CD14-positive monocyte (primary cell): ENCODE results near the gene PLEKHD1. TPM values are rescaled to one million over a fixed set of nuclear protein-coding genes. Genes with fewer than 3 reads are reported as not detected.

ENCODE experiments used
- DNase-seq, 3 donors: peaks; one replicate each; pipeline ENCODE4 v3.0.0-alpha.2; 2011 to 2022
- H2AFZ ChIP-seq: 2 replicates; pipeline ENCODE4 v1.6.0; 2012; ENCODE audit warnings: mild to moderate bottlenecking, low read depth, low read length, inconsistent platforms; ENCODE audit not compliant: insufficient read depth, poor library complexity, severe bottlenecking
- H3K27ac ChIP-seq, 2 donors: 1 replicate in 1 of 2; 2 replicates in 1 of 2; pipeline ENCODE4 v1.5.1; 2012 to 2013; ENCODE audit warnings: low read length in 2 of 2, control low read depth in 1 of 2, inconsistent platforms in 1 of 2, low read depth in 1 of 2, mild to moderate bottlenecking in 1 of 2
- H3K27me3 ChIP-seq, 2 donors: one replicate each; pipeline versions ENCODE4 v1.6.0 to v1.6.1; 2011 to 2013; ENCODE audit warnings: low read length in 2 of 2; ENCODE audit not compliant: control insufficient read depth in 2 of 2, insufficient read depth in 2 of 2
- H3K36me3 ChIP-seq, 2 donors: replicated peaks in 1 of 2; 1 replicate in 1 of 2; 2 replicates in 1 of 2; pipeline versions ENCODE4 v1.5.1 to v1.6.1; 2012 to 2013; ENCODE audit warnings: low read length in 2 of 2, control low read depth in 1 of 2, inconsistent platforms in 1 of 2, mild to moderate bottlenecking in 1 of 2; ENCODE audit not compliant: insufficient read depth in 2 of 2, control insufficient read depth in 1 of 2
- H3K4me1 ChIP-seq, 2 donors: 1 replicate in 1 of 2; 2 replicates in 1 of 2; pipeline versions ENCODE4 v1.5.1 to v1.6.1; 2012 to 2013; ENCODE audit warnings: low read length in 2 of 2, control low read depth in 1 of 2, inconsistent platforms in 1 of 2, mild to moderate bottlenecking in 1 of 2, moderate library complexity in 1 of 2; ENCODE audit not compliant: insufficient read depth in 2 of 2, control insufficient read depth in 1 of 2
- H3K4me2 ChIP-seq: replicated peaks from 2 replicates; pipeline ENCODE3; 2012; ENCODE audit warnings: low read length, moderate library complexity, mild to moderate bottlenecking; ENCODE audit not compliant: poor library complexity, severe bottlenecking; ENCODE audit errors: extremely low read depth
- H3K4me3 ChIP-seq, 3 experiments: fragments of 200-600 bp in 1 of 3; sonication (generic) in 1 of 3; replicated peaks in 1 of 3; 1 replicate in 2 of 3; 2 replicates in 1 of 3; pipeline ENCODE4 v1.5.1; 2011 to 2013; ENCODE audit warnings: low read length in 3 of 3, mild to moderate bottlenecking in 3 of 3, control low read depth in 2 of 3, low read depth in 2 of 3, inconsistent platforms in 1 of 3, moderate library complexity in 1 of 3
- H3K79me2 ChIP-seq: 2 replicates; pipeline ENCODE4 v1.6.0; 2012; ENCODE audit warnings: mild to moderate bottlenecking, control low read depth, inconsistent platforms, low read length, moderate library complexity; ENCODE audit not compliant: insufficient read depth
- H3K9ac ChIP-seq: 2 replicates; pipeline ENCODE4 v1.6.0; 2017; ENCODE audit warnings: low read length, mild to moderate bottlenecking; ENCODE audit not compliant: insufficient read depth, poor library complexity, severe bottlenecking
- H3K9me3 ChIP-seq, 2 donors: replicated peaks in 1 of 2; 1 replicate in 1 of 2; 2 replicates in 1 of 2; pipeline versions ENCODE4 v1.5.1 to v1.6.1; 2012 to 2013; ENCODE audit warnings: low read length in 2 of 2, control low read depth in 1 of 2; ENCODE audit not compliant: control insufficient read depth in 1 of 2, insufficient read depth in 1 of 2
- H4K20me1 ChIP-seq: 2 replicates; pipeline ENCODE4 v1.6.0; 2012; ENCODE audit warnings: mild to moderate bottlenecking, low read length, control low read depth, moderate library complexity; ENCODE audit not compliant: insufficient read depth
- H3K27ac Mint-ChIP-seq, 7 donors: one replicate each; pipeline ENCODE4 v1.8.0; 2020; ENCODE audit warnings: mild to moderate bottlenecking in 7 of 7, mixed read lengths in 7 of 7, moderate library complexity in 6 of 7, inconsistent platforms in 2 of 7
- H3K27me3 Mint-ChIP-seq, 3 donors: one replicate each; pipeline ENCODE4 v1.8.0; 2021 to 2022; ENCODE audit warnings: low read depth in 3 of 3, mild to moderate bottlenecking in 3 of 3, mixed read lengths in 3 of 3, moderate library complexity in 3 of 3, inconsistent platforms in 1 of 3
- H3K36me3 Mint-ChIP-seq, 2 donors: one replicate each; pipeline ENCODE4 v1.8.0; 2020; ENCODE audit warnings: mixed read lengths in 2 of 2, inconsistent platforms in 1 of 2, mild to moderate bottlenecking in 1 of 2
- H3K4me1 Mint-ChIP-seq: one replicate; pipeline ENCODE4 v1.8.0; 2020; ENCODE audit warnings: mild to moderate bottlenecking, mixed read lengths
- H3K4me3 Mint-ChIP-seq, 2 donors: one replicate each; pipeline ENCODE4 v1.8.0; 2020; ENCODE audit warnings: mild to moderate bottlenecking in 2 of 2, mixed read lengths in 2 of 2, moderate library complexity in 1 of 2
- H3K9me3 Mint-ChIP-seq, 7 donors: one replicate each; pipeline ENCODE4 v1.8.0; 2020 to 2022; ENCODE audit warnings: mixed read lengths in 7 of 7, mild to moderate bottlenecking in 6 of 7, moderate library complexity in 6 of 7, inconsistent platforms in 2 of 7
- CTCF ChIP-seq: fragments of 200-600 bp; IDR thresholded peaks from one replicate; pipeline ENCODE4 v1.8.0; 2022; ENCODE audit warnings: antibody characterized with exemption, mild to moderate bottlenecking
- WGBS: methylation state at CpG from one replicate; pipeline ENCODE4 v1.1.5; 2013; ENCODE audit warnings: missing lambda C conversion rate; ENCODE audit not compliant: insufficient coverage; 5-methylcytosine and 5-hydroxymethylcytosine counted together
- intact Hi-C, 2 donors: fragments of 100-400 bp; cut with micrococcal nuclease; formaldehyde crosslinking; loops; one replicate each; pipeline versions ENCODE4 v1.15.0 to v1.15.1; 2023
- polyA plus RNA-seq, 3 donors: library from polyadenylated mRNA; depleted of rRNA in 1 of 3; unstranded in 2 of 3; stranded (reverse) in 1 of 3; fragments of 300-500 nt in 2 of 3; fragments of >200 nt in 1 of 3; fragmentation: Illumina TruSeq in 2 of 3; gene quantifications; 1 replicate in 2 of 3; 2 replicates in 1 of 3; pipeline ENCODE4 v1.2.3, GENCODE V29; 2012 to 2021

The PLEKHD1 gene
- polyA plus RNA-seq, 3 donors, result 0.09 TPM; not detected in 2

GRCh38 chr14:69471436-69471835 is 13.1 kb upstream of the PLEKHD1 start:
- H3K9me3 Mint-ChIP-seq, result peaks cover 0 to 3% (median 0%) of the 10 kb centered on the region in 7 donors
- H3K4me3 Mint-ChIP-seq, result no peak overlapping the region
- Histone ChIP-seq H3K4me1 (peaks cover 14 to 15% of the 10 kb centered on the region in 2 donors), H4K20me1 (no peaks in the 10 kb centered on the region), H3K79me2 (no peaks in the 10 kb centered on the region), H3K4me2 (no peak overlapping the region), H2AFZ (no peak overlapping the region), H3K36me3 (no peaks in the 10 kb centered on the region), H3K27me3 (no peaks in the 10 kb centered on the region), H3K9me3 (no peaks in the 10 kb centered on the region), H3K27ac (no peak overlapping the region), H3K4me3 (no peak overlapping the region), H3K9ac (no peak overlapping the region)
- intact Hi-C loops, result no loop called here
- peaks cover 0 to 2% of the 10 kb centered on the region in 2 donors for H3K36me3 Mint-ChIP-seq
- H3K27ac Mint-ChIP-seq, result no peak overlapping the region
- H3K27me3 Mint-ChIP-seq, result peaks cover 3 to 16% (median 6%) of the 10 kb centered on the region in 3 donors
- no peak for DNase-seq
- H3K4me1 Mint-ChIP-seq, result peaks cover 18% of the 10 kb centered on the region
- no peak for TF ChIP-seq CTCF
- WGBS, result 89% methylated on average over 2 of the region's 3 CpGs

DNA sequence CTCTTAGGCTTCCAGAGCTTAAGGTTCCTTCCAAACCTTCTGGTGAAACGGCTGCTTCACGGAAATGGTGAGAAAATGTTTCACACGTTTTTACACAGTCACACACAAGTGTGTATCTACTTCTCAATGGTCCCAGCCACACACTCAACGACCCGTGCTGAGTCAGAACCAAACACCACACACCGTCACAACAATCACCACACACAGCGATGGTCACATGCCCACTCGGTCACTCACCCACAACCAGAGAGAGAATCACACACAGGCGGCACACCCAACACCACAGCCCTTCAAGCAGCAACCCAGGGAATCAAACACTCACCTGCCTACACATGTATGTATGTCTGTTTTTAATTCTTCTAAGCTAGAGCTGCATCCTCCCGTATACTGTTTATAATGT is 12.6 kb upstream of the PLEKHD1 start:
- TF ChIP-seq CTCF, result no peak
- Histone ChIP-seq H4K20me1 (no peaks in the 10 kb centered on the region), H3K27ac (no peak overlapping the region), H3K9ac (no peak overlapping the region), H2AFZ (no peak overlapping the region), H3K79me2 (no peaks in the 10 kb centered on the region), H3K4me2 (no peak overlapping the region), H3K4me3 (no peak overlapping the region), H3K27me3 (no peaks in the 10 kb centered on the region), H3K4me1 (peaks cover 14 to 15% of the 10 kb centered on the region in 2 donors), H3K36me3 (no peaks in the 10 kb centered on the region), H3K9me3 (no peaks in the 10 kb centered on the region)
- DNase-seq, result no peak
- intact Hi-C loops, result no loop called here
- Mint-ChIP-seq H3K27me3 (peaks cover 4 to 16% (median 6%) of the 10 kb centered on the region in 3 donors), H3K4me3 (no peak overlapping the region), H3K36me3 (peaks cover 0 to 2% of the 10 kb centered on the region in 2 donors), H3K27ac (peak overlapping the region in 1 of 7 donors; percentile 64), H3K9me3 (peaks cover 0 to 3% (median 0%) of the 10 kb centered on the region in 7 donors), H3K4me1 (peaks cover 18% of the 10 kb centered on the region)
- 80% methylated on average over 8 of the region's 10 CpGs for WGBS
